Type B pancreatic cell (in vitro differentiated cells): Measurements from ENCODE around the gene PHLPP1. TPM values are rescaled to one million over a fixed set of nuclear protein-coding genes. Genes with fewer than 3 reads are reported as not detected.

ENCODE experiments used
- DNase-seq: peaks from one replicate; pipeline ENCODE4 v3.0.0; 2021; ENCODE audit warnings: mixed read lengths; ENCODE audit not compliant: unreplicated experiment; ENCODE audit errors: extremely low spot score
- H3K27ac Mint-ChIP-seq: 2 replicates; pipeline ENCODE4 v1.8.0; 2021; ENCODE audit warnings: mild to moderate bottlenecking, mixed read lengths
- H3K27me3 Mint-ChIP-seq: 2 replicates; pipeline ENCODE4 v1.8.0; 2021; ENCODE audit warnings: mixed read lengths
- H3K36me3 Mint-ChIP-seq: 2 replicates; pipeline ENCODE4 v1.8.0; 2021; ENCODE audit warnings: mixed read lengths
- H3K4me1 Mint-ChIP-seq: one replicate; pipeline ENCODE4 v1.8.0; 2021; ENCODE audit warnings: mixed read lengths; ENCODE audit not compliant: unreplicated experiment
- H3K4me3 Mint-ChIP-seq: 2 replicates; pipeline ENCODE4 v1.8.0; 2021; ENCODE audit warnings: mild to moderate bottlenecking, mixed read lengths
- H3K9me3 Mint-ChIP-seq: 2 replicates; pipeline ENCODE4 v1.8.0; 2021; ENCODE audit warnings: mixed read lengths
- total RNA-seq: library from RNA; stranded (reverse); gene quantifications from 2 replicates; pipeline ENCODE4 v1.2.1, GENCODE V29; 2021; ENCODE audit warnings: low replicate concordance
- TF ChIP-seq, protein P1 (sequence below): fragments of 200-600 bp; sonication (generic); conservative IDR thresholded peaks from 2 replicates; pipeline ENCODE4 v1.5.0; 2021; ENCODE audit warnings: antibody characterized with exemption, mild to moderate bottlenecking

PHLPP1 gene
- total RNA-seq, 1 donor from 2014 or later, result 28.5 TPM

DNA sequence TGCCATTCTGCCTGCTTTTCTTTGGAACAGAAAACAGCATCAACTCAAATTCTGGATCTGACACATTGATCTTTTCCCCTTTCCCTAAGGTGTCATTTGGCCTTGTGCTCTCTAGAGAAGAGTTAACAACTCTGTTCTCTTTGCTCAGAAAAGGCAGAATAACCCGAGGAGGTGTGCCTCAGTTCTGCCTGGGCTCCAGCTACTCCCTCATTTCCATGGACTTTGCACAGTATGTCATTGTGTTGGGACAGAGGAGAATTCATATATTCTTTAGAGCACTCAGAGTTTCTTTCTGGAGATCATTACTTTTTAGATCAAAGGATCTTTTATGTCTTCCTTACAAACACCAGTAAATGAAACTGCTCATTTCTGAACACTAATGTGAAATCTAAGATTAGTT lies 249.1 kb downstream of the PHLPP1 start:
- H3K36me3 Mint-ChIP-seq, result peaks cover 29% of the 10 kb centered on the region

DNA sequence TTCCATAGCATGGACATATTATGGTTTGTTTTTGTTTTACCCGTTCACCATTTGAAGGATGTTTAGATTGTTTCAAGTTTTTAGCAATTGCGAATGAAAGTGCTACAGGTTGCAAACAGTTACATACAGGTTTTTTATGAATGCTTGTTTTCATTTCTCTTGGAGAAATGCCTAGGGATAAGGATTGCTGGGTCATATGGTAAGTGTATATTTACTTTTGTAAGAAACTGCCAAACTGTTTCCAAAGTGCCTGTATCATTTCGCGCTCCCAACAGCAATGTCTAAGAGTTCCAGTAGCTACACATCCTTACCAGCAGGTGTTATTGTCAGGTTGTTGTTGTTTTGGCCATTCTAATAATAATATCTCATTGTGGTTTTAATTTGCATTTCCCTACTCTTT lies 251.7 kb downstream of the PHLPP1 start:
- DNase-seq, result no peak
- no peaks in the 10 kb centered on the region for H3K9me3 Mint-ChIP-seq
- no peak overlapping the region for H3K4me3 Mint-ChIP-seq
- peaks cover 10% of the 10 kb centered on the region for H3K4me1 Mint-ChIP-seq
- no peak overlapping the region for H3K27ac Mint-ChIP-seq
- TF ChIP-seq, protein P1, sequence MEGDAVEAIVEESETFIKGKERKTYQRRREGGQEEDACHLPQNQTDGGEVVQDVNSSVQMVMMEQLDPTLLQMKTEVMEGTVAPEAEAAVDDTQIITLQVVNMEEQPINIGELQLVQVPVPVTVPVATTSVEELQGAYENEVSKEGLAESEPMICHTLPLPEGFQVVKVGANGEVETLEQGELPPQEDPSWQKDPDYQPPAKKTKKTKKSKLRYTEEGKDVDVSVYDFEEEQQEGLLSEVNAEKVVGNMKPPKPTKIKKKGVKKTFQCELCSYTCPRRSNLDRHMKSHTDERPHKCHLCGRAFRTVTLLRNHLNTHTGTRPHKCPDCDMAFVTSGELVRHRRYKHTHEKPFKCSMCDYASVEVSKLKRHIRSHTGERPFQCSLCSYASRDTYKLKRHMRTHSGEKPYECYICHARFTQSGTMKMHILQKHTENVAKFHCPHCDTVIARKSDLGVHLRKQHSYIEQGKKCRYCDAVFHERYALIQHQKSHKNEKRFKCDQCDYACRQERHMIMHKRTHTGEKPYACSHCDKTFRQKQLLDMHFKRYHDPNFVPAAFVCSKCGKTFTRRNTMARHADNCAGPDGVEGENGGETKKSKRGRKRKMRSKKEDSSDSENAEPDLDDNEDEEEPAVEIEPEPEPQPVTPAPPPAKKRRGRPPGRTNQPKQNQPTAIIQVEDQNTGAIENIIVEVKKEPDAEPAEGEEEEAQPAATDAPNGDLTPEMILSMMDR, result no peak
- peaks cover 30% of the 10 kb centered on the region for H3K36me3 Mint-ChIP-seq
- no peaks in the 10 kb centered on the region for H3K27me3 Mint-ChIP-seq

More for the DNA sequence above, 249.1 kb downstream of the PHLPP1 start:
- Mint-ChIP-seq H3K4me1 (peaks cover 10% of the 10 kb centered on the region), H3K9me3 (no peaks in the 10 kb centered on the region), H3K4me3 (no peak overlapping the region), H3K27me3 (no peaks in the 10 kb centered on the region), H3K27ac (no peak overlapping the region)
- no peak for DNase-seq
- TF ChIP-seq, protein P1, result no peak

DNA sequence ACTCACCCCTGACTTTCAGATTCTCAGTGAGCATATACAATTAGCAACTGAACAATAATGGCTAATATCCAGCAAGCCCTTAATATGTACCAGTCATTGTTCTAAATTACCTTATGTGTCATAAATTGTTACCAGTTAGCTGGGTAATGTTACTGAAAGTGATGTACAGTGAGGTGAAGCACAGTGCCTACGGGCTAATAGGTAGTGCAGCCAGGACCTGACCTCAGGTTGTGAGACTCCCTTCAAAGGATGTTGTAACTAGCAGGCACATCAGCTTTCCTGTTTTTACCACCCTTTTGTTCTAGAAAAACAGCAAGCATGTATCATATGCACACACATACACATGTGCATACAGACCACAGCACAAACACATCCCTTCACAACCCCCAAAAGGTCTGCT lies 258.3 kb downstream of the PHLPP1 start:
- DNase-seq, result no peak
- Mint-ChIP-seq H3K4me1 (no peaks in the 10 kb centered on the region), H3K27me3 (no peaks in the 10 kb centered on the region), H3K27ac (no peak overlapping the region), H3K9me3 (no peaks in the 10 kb centered on the region), H3K36me3 (peaks cover 33% of the 10 kb centered on the region), H3K4me3 (no peak overlapping the region)
- TF ChIP-seq, protein P1, result no peak

DNA sequence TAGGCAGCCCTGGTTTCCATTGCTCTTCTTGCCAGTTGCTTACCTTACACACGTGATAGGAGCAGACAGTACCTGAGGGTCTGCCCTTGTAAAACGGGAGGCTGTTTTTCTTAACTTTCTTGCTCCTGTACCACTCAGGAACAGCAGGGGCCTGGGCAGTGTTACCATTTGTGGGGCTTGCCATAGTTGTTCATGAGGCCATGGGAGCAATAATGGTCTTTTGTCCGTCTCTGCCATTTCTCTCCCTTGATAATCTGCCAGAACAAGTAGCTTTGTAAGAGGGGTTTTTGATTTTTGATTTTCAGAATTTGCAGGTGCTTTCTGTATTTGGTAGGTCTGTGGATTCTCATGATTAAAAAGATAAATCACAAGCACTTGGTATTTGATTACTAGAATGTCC lies 259.0 kb downstream of the PHLPP1 start:
- Mint-ChIP-seq H3K4me3 (no peak overlapping the region), H3K36me3 (peaks cover 32% of the 10 kb centered on the region), H3K27me3 (no peaks in the 10 kb centered on the region), H3K4me1 (no peaks in the 10 kb centered on the region), H3K27ac (no peak overlapping the region), H3K9me3 (no peaks in the 10 kb centered on the region)
- TF ChIP-seq, protein P1, result no peak
- no peak for DNase-seq

DNA sequence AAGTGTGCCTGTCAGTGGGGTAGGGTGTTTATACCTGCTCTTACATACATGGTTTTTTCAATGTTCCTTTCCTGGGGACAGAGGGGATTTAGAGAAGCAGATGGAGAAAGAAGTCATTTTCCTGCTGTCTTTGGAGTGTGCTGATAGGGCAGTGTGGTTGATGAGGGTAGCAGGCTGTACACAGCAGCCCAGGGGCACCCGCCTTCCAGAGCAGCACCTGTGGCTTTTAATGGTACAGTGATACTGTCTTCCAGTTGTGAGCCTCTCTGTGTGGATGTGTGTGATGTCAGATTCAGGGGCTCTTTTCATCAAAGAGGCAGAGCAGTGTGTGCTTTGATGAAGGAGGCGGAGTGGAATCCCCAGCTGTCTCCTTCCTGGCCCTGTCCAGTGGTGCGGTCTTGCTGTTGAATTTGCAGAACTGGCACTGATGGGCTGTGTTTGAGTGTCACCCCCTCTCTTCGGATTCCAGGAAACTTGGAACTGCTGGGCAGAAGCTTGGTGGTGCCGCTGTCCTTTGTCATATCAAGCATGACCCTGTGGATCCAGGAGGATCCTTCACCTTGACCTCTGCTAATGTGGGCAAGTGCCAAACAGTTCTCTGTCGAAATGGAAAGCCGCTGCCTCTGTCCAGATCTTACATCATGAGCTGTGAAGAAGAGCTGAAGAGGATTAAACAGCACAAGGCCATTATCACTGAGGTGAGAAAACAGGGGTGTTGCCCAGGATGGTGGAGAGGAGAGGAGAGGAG lies 259.8 kb downstream of the PHLPP1 start:
- Mint-ChIP-seq H3K36me3 (peaks cover 35% of the 10 kb centered on the region), H3K27me3 (no peaks in the 10 kb centered on the region), H3K27ac (no peak overlapping the region), H3K9me3 (no peaks in the 10 kb centered on the region), H3K4me1 (no peaks in the 10 kb centered on the region), H3K4me3 (no peak overlapping the region)
- TF ChIP-seq, protein P1, result no peak
- DNase-seq, result no peak
